ENCODE data around the gene XRRA1.
"Not testable (repeated sequence)": the region's sequence is repeated elsewhere in the genome, so short reads cannot be mapped to it uniquely, and the experiment has no call there.

Gene XRRA1, protein sequence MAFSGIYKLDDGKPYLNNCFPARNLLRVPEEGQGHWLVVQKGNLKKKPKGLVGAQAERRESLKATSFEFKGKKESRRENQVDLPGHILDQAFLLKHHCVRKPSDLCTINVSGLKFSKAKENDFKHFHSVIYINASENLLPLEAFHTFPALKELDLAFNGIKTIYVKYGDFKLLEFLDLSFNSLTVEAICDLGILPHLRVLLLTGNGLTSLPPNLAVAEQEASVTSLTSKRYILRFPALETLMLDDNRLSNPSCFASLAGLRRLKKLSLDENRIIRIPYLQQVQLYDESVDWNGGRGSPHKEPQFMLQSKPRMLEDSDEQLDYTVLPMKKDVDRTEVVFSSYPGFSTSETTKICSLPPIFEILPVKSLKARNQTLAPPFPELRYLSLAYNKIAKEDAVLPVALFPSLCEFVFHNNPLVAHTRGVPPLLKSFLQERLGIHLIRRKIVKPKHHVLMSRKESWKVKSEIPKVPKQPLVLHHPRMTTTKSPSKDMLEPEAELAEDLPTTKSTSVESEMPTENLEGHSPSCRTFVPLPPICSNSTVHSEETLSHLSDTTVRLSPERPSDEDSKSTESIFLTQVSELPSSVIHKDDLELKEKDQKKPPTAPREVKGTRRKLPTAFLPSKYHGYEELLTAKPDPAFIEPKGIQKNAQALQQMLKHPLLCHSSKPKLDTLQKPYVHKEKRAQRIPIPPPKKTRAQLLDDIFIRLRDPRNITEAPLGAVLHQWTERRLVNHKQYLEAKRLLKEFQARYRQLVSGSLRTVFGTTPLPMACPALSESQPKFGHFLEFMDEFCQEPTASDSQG

DNA sequence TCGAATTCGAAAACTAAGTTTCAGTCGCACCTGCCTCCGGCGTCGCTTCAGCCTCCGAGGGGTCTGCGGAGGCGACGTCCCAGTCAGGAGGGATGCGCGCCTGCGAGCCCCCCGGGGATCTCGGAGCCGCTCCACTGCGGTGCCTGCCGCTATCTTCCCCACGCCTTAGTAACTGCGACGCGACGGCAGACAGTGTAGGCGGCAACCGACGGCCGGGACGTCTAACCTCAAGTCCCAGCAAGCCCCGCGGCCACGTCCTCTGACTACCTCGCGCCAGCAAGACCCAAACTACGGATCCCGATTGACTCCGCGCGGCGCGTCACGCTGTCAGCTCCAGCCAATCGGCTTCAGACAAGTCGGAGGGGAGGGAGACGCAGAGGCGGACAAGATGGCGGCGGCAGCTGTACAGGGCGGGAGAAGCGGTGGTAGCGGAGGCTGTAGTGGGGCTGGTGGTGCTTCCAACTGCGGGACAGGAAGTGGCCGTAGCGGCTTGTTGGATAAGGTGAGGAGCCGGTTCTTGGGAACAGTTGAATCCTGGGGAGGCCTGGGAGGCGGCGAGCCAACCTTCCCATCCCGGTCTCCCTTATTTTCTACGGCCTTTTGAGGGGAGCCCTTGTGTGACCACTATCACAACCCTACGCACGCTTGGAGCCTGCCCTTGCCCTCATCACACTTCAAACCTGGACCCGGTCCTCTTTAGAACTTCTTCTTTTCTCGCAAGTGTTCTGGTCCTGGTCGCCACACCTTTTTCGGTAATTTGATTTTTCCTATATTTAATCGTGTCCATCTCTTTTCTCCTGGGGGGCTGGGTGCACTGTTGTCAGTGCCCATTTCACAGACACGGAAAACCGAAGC is at the start of gene XRRA1, which contains the start of gene SPCS2:
Gene XRRA1 (minus strand): TSS at position 194 of the 855 bp plus-strand sequence. CDS start 8,213 bp downstream, outside the sequence.
Gene SPCS2 (plus strand): TSS at position 369 of the 855 bp plus-strand sequence. CDS start 20 bp downstream, at position 389.
- DNase-seq (ENCODE audit: low spot score) = peak; percentile 97

DNA sequence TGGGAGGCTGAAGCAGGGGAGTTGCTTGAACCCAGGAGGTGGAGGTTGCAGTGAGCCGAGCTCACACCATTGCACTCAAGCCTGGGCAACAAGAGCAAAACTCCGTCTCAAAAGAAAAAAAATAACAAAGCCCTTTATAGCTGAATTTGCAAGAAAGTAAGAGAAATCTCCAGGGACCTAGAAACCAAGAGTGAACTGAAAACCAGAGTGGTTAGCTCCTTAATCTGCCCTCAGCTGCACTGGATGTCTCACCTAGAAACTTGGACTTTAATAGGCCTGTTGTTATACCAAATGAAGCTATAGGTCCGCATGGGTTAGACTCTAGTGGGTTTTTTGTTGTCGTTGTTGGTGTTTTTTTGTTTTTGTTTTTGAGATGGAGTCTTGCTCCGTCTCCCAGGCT is 44.0 kb upstream of the XRRA1 start:
- no peak for DNase-seq (ENCODE audit: low spot score)

DNA sequence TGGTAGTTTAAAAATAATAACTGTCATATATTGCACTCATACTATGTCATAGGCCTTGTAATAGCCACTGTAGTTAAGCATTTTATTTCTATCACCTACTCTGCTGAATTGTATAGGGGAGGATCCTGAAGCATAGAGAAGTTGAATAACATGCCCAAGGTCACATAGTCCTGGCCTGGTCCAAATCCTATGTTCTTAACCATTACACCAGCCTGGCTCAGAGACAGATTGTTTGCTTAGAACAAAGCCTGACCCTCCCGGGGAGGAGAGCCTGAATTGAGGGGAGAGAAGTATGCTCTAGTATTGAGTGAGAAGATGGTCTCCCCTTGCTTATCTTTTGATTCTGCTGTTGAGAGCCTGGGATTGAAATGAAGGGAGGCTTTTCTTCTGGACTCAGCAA is 42.0 kb upstream of the XRRA1 start:
- no peak for DNase-seq (ENCODE audit: low spot score)

DNA sequence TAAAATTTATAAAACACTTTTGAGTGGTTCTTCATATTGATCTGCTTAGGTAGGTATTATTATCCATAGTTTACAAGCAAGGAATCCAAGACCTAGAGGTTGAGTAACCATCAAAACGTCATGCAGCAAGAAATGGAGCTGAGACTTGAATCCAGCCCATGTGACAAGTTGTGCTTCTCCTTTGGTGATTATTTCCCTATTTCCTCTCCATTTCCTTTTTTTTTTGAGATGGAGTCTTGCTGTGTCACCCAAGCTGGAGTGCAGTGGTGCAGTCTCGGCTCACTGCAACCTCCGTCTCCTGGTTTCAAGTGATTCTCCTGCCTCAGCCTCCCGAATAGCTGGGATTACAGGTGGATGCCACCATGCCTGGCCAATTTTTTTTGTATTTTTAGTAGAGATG is 41.3 kb upstream of the XRRA1 start:
- DNase-seq (ENCODE audit: low spot score) = not testable (repeated sequence)

DNA sequence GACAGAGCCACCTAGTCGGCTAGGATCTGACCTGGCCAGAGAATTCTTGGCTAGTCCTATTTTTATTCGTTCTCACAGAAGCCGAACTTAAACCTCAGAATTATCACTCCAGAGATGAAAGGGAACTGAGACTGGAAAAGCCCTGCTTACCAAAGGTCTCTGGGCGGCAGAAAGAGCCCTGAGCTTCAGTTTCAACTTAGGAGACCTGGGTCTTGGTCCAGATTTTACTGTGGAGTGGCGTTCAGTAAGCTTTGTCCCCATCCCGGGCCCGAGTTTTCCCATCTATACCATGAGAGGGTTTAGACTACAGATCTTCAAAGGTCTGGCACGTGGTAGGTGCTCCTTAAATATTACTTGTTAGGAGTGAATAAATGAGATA is 40.4 kb upstream of the XRRA1 start:
- no peak for DNase-seq (ENCODE audit: low spot score)

DNA sequence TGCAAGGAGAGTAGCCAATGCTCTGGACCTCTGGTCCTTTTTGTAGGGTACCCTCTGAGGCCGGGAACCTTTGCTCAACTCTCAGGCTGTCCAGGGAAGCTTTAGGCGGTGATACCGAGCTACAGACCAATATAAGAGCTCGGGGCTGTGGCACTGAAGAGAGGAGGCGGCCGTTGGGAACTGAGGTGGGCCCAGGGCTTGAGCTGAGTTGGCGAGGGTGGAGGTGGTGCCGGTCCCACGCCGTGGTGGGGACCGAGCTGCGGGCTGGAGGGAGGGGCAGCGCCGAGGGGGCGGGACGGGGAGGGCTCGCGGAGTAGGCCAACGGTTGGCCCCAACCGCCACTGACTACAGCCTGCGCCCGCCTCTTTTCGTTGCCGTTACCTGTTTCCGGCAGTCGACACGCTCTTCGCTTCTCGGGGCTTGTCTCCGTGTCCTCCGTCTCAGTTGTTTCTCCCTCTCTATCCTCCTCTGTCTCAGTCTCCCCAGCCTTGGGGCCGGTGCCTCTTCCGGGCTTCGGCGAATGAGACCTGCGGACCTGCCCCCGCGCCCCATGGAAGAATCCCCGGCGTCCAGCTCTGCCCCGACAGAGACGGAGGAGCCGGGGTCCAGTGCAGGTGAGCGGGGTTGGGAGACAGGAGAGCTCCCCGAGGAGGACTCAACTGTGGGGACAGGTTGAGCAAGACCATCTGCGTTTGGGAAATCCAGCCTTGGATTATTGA is 39.8 kb upstream of the XRRA1 start, which contains the start of gene NEU3:
Gene NEU3 (plus strand): TSS at position 393 of the 719 bp plus-strand sequence. CDS start 128 bp downstream, at position 521.
- DNase-seq (ENCODE audit: low spot score) = peak; percentile 73

DNA sequence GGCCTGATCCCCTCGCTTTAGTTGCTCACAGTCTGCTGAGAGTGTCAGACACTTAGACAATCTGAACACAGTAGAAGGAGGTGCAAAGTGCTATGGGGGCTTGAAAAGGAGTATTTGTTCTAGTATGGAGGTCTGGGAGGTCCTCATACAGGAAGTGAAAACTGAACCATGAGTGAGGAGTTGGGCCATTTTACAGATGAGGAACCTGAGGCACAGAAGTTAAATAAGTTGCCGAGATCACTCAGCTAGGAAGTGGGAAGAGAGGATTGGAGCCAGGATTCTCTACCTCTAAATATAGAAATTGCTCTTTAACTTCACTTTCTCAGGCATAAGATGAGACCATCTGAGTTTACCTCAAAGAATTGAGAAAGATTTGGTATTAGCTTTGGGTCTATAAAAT is 35.8 kb upstream of the XRRA1 start:
- no peak for DNase-seq (ENCODE audit: low spot score)

DNA sequence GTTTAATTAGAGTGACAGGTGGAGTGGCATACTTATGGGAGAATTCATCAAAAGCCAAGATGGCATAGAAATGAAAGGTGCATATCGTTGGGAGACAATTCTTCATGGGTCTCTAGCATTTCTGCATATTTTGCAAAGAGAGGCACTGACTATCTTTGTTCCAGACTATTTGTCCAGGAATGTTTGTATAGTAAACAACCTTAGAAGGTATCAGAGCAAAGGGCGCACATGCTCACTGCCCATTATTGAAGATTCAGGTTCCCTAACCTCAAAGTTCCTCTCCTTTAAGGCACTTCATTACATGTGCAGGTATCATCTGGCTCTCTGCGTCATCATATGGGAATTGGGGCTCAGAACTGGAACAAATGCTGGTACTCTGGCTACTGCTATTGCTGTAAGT is 35.2 kb upstream of the XRRA1 start:
- no peak for DNase-seq (ENCODE audit: low spot score)

DNA sequence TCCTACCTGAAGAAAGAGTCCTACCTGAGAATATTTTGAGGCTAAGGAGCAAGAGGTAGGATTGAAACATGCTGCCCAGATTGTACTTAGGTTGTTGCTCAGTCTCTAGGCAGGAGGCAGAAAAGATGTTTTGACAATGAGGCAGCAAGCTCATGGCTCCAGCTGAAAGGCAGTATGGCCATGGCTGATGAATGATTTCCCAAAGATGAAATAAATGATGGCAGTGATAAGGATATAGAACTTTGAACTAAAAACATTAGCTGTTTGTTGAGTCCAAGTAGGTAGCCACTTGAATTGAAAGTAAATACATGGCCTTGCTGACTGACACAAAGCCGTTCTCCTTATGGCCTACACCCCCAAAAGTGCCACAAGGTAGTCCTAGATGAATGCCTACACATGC is 33.0 kb upstream of the XRRA1 start:
- no peak for DNase-seq (ENCODE audit: low spot score)

DNA sequence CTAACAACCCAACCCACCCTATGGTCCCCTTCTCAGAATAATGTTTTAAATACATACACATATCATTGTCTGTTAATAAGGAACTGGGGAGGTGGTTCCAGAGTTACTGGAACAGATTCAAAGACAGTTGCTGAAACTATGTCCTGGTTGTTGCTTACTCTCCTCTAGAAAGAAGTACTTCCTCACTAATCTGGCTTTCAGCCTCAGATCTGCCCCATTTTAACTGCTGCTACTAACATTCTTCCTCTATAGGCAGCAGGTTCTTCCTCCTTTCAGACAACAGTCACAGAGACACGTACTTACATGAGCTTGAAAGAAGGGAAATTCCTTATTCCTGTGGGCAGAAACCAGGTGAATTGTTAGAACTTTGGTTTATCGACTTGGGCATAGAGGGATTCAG is 31.7 kb upstream of the XRRA1 start:
- no peak for DNase-seq (ENCODE audit: low spot score)

DNA sequence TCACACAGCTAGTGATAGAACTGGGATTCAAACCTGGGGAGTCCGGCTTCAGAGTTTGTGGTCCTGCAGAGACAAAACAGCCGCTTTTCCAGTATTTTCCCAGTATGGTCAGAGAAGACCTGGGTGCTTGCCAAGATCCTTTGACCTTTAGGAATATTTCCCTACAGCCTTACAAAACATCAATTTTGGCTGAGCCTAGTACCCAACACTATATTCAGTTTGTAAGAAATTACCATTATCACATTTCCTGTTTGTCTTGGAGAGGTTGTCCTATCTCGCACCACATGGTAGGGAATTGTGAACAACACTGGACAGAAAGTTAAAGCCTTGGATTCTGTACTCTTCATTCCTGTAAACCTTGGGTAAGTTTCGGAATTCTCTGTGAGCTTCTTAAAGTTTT is 29.1 kb upstream of the XRRA1 start:
- DNase-seq (ENCODE audit: low spot score) = no peak

DNA sequence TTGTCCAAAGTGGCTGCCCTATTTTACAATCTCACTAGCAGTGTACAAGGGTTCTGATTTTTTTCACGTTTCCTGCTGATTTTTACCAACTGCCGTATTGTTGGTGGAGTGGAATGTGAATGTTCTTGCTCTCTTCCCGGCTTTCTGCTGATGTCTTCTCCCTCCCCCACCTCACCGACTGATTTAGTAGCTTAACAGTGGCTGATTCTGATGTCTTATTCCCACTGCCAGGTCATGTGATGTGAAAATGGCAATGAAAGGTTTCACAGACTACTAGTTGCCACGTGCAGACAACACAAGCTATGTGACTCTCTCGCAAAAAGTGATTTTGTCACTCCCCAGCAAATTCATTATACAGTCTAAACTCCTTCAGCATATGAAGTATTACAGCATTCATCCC is 22.5 kb upstream of the XRRA1 start:
- DNase-seq (ENCODE audit: low spot score) = no peak

DNA sequence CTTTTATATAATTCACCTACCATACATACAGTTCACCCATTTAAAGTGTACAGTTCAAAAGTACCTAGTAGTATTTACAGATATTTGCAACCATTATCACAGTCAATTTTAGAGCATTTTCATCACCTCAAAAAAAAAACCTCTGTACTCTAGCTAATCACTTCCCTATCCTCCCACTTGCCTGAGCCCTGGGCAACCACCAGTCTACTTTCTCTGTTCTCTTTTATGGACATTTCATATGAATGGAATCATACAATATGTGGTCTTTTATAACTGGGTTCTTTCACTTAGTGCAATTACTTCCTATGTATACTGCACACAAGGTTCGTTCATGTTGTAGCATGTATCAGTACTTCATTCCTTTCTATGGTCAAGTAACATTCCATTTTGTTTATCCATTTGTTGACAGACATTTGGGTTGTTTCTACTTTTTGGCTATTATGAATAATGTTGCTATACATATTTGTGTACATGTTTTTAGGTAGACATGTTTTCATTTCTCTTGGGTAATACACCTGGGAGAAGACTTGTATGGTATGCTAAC is 22.0 kb upstream of the XRRA1 start:
- no peak for DNase-seq (ENCODE audit: low spot score)

DNA sequence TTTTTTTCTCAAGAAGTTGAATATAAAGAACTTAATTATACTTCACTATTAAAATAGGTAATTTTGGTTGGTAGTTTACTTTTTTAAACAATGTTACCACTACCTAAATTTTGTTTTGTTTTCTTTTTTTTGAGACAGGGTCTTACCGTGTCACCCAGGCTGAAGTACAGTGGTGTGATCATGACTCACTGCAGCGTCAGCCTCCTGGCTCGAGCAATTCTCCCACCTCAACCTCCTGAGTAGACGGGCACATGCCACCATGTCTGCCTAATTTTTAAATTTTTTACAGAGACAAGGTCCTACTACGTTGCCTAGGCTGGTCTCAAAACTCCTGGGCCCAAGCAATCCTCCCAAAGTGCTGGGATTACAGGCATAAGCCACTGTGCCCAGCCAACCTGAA is 17.8 kb upstream of the XRRA1 start:
- DNase-seq (ENCODE audit: low spot score) = no peak

DNA sequence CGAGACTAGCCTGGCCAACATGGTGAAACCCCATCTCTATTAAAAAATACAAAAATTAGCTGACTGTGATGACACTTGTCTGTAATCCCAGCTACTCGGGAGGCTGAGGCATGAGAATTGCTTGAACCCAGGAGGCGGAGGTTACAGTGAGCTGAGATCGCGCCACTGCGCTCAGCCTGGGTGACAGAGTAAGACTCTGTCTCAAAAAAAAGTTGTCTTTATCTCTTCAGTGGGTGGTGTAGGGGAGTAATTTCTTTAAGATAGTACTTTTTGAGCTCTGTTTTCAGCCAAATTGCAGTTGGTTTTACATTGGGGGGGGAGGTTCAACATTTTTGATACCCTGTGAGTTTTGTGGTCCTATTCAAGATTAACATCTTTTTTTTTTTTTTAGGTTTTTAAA is 11.2 kb upstream of the XRRA1 start:
- not testable (repeated sequence) for DNase-seq (ENCODE audit: low spot score)

DNA sequence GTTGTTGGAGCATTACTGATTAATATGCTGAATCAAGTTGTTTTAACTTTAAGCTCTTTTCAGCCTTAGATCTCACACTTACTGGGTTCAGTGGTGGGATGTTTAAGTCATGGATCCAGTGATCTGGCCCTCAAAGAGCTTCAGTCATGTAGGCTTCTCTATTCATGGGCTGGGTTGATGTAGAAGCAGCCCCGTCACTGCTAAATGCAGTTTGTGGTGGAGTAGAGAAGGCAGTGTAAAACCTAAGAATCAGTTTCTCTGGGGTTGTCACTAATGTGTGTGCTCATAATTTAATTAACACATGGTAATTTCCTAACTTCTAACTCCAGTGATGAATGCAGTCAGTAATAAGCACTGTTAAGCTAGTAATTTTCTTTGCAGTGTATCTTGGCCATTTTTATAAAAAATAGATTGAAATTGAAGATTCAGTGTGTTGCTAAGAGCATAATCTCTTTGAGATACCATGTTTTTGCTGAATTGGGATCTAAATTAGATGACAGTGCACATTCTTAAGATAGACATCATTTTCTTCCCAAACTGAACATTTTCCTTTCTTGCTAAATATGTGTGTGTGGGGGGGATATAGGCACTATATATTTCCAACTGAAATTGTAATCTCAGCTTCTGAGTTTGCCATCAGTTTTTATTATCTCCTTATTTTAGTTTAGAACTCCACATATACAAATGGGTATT is 9.2 kb upstream of the XRRA1 start:
- no peak for DNase-seq (ENCODE audit: low spot score)

DNA sequence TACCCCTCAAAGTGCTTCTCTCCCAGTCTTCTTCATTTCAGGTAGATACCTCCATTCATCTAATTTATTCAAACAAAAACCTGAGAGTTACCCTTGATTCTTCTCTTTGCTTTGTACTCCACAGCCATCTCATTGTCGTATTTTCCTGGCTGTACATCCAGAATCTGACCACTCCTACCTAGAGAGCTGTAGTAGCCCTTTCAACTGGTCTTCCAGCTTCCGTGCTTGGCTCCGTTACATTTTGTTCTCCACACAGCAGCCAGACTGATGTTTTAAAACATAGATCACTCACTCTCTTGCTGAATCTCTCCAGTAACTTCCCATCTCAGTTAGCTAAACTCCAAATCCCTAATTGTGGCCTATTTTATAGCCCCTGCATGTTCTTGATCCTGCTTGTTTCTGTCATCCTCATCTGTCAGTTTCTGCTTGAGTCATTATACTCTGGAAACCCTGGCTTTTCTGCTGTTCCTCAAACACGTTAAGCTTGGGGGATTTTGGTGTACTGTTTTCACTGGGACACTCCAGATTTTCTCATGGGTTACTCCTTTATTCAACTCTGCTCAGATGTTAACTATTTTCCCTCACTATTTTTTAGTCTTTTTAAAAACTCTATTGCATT is 7.6 kb upstream of the XRRA1 start:
- no peak for DNase-seq (ENCODE audit: low spot score)

DNA sequence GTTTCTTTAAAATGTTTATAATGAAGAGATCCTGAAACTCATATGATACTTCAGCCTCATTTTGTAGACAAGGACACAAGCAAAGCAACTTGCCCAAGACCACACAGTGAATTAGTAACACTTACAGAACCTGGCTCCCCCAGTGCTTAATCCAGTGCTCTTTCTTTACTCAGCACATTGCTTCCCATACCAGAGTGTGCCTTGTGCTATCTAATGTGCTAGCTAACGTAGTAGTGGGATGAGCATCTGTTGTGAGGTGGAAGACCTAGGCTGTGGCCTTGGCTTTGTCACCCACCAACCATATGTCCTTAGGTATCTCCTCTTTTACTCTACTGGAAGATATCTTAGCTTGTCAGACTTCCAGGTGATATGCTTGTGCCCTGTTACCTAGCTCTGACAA is 5.3 kb upstream of the XRRA1 start:
- no peak for DNase-seq (ENCODE audit: low spot score)

DNA sequence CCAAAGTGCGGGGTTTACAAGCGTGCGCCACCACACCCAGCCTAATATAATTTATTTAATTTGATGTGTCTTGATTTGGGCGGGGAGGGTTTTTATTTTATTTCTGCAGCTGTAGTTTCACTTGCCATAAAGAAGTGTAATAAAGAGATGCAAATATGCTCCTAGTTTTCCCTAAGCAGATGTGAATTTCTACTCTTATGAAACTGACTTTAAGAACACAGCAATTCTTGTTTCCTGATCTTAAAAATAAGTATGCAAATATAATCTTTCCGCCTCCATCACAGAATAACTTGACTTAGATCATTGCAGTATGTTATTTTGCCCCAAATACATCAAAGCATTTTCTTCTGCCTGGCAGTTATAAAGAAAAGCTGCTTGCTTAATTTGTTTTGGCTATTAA is 4.6 kb upstream of the XRRA1 start:
- DNase-seq (ENCODE audit: low spot score) = no peak

DNA sequence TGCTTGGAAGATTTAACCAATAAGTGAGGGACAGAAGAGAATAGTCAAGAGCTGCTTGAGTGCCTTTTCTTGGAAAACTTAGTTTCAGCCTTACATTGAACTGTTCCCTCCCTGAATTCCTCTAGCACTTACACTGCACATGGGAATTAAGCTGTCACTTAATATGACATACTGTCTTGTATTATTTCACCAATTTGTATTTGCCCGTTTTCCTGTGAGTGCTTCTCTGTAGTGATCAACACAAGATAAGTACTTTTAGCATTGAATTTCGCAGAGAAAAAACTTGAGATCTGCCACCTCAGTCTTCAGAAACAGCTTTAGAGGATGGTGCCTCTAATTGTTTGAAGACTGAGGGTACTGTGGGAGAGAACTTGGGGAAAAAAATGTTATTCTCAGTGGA is 3.9 kb upstream of the XRRA1 start:
- DNase-seq (ENCODE audit: low spot score) = no peak
